Stimulated activated naive B cell treated with anti-CD40 and anti-IgM and Interleukin-4, amounts not matched to agents 10 μg/mL and 1 μg/mL and 100 μg/mL, for 72 hours (primary cell): Measurements from ENCODE around the gene PHLDB2.

ENCODE experiments used
- ATAC-seq, 2 donors: fragments of 150-1000 bp; cut with Tn5 transposase; replicated peaks; 2 replicates each; pipeline ENCODE4 v1.10.0; 2021; ENCODE audit warnings: moderate library complexity in 1 of 2
- DNase-seq: peaks from one replicate; pipeline ENCODE4 v3.0.0; 2021
- H3K27ac Mint-ChIP-seq: one replicate; pipeline ENCODE4 v1.8.0; 2022; ENCODE audit warnings: mild to moderate bottlenecking, mixed read lengths
- H3K27me3 Mint-ChIP-seq, 2 donors: one replicate each; pipeline ENCODE4 v1.8.0; 2022; ENCODE audit warnings: mixed read lengths in 2 of 2
- H3K36me3 Mint-ChIP-seq, 2 donors: one replicate each; pipeline ENCODE4 v1.8.0; 2022; ENCODE audit warnings: mixed read lengths in 2 of 2, mild to moderate bottlenecking in 1 of 2
- H3K4me1 Mint-ChIP-seq, 2 donors: one replicate each; pipeline ENCODE4 v1.8.0; 2022; ENCODE audit warnings: mixed read lengths in 2 of 2, mild to moderate bottlenecking in 1 of 2
- H3K4me3 Mint-ChIP-seq, 2 donors: one replicate each; pipeline ENCODE4 v1.8.0; 2022; ENCODE audit warnings: mild to moderate bottlenecking in 2 of 2, mixed read lengths in 2 of 2, moderate library complexity in 1 of 2
- H3K9me3 Mint-ChIP-seq, 2 donors: one replicate each; pipeline ENCODE4 v1.8.0; 2022; ENCODE audit warnings: mixed read lengths in 2 of 2, mild to moderate bottlenecking in 1 of 2

The PHLDB2 gene

DNA sequence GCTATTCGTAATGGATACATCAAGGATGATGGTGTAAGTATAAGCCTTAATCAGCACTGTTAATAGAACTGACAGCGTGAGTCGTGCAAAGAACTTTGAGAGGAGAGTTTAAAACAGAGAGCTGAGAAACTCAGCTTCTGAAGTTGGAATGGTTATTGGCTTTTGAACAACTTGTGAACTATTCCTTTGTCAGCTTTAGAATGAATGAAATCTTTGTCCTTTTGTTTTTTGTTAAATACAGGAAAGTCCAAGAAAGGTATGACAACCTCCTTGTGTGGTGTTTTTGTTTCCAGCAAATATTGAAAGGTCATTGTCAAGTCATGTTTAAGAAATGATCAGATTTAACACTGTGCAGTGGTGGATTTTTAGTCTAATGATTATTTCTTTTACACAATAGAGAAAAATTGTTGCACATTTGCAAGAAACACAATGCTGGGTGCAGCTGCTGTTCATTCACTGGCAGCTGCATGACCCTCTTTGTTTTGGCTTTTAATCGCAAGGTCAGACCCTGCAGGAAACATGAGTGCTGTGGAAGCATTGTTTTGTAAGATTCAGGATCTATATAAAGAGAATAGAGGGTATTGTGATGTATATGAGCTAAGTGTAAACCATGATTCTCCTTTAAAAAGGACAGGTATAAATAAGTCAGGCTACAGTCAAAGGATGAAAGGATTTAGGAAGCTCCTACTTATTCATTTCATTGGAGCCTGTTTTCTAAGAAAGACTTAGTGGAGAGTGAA, 98.1 kb downstream of the PHLDB2 start:
- Mint-ChIP-seq H3K27me3 (no peaks in the 10 kb centered on the region), H3K4me1 (no peaks in the 10 kb centered on the region), H3K36me3 (no peaks in the 10 kb centered on the region), H3K27ac (no peak overlapping the region), H3K4me3 (no peak overlapping the region), H3K9me3 (no peaks in the 10 kb centered on the region)
- no peak for DNase-seq
- ATAC-seq, result no peak

DNA sequence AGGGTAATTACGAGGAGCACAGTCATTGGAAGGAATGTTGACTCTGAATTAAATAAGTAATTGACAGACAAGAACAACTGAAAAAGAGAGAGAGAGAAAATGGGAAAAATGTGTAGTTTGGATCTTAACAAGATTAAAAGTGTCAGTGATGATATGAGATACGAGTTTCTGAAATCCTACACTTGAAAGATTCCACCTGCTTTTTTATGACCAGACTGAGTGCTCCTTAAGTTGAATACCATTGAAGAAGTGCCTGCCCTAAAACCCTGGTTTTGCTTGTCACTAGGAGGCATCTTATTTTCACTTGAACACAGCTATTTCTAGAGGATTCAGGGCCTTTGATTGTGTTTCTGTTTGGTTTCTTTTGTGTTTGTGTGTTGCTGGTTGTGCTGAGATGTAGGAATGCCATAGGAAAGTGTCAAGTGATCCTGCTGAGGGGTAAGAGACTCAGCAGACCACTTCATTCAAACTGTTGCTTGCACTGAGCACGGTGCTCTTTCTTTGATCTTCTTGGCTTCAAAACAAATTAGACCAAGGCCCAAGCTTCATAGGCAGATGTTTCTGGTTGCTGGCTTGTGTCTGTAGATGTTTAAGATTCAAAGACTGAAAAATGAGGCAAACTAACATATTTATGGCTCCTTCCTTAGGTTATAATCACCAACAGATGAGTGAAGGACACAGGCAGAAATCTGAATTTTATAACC, 102.5 kb downstream of the PHLDB2 start:
- H3K4me3 Mint-ChIP-seq, result no peak overlapping the region
- no peaks in the 10 kb centered on the region for H3K36me3 Mint-ChIP-seq
- H3K9me3 Mint-ChIP-seq, result no peaks in the 10 kb centered on the region
- H3K4me1 Mint-ChIP-seq, result no peaks in the 10 kb centered on the region
- H3K27me3 Mint-ChIP-seq, result no peaks in the 10 kb centered on the region
- no peak overlapping the region for H3K27ac Mint-ChIP-seq
- ATAC-seq (no peak), DNase-seq (no peak)

DNA sequence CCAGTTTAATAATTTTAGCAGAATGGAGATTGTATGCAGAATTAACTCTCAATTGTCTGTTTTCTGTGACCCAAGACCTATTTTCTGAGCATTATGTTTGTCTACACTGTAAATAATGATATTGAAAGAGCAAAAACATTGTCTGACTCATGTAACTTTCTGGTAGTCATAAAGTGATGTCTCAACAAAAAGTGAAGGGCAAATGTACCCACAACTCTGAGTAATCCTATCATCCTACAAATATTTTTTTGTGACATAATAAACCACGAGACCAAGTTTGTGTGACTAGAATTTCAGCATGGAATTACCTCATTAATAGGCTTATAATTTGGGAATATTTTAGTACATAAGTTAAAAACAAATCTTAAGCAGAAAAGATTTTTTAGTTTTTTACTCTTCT, 104.4 kb downstream of the PHLDB2 start:
- no peaks in the 10 kb centered on the region for H3K9me3 Mint-ChIP-seq
- no peaks in the 10 kb centered on the region for H3K27me3 Mint-ChIP-seq
- H3K4me3 Mint-ChIP-seq, result no peak overlapping the region
- peaks cover 2 to 11% of the 10 kb centered on the region in 2 donors for H3K4me1 Mint-ChIP-seq
- ATAC-seq (no peak), DNase-seq (no peak)
- no peak overlapping the region for H3K27ac Mint-ChIP-seq
- no peaks in the 10 kb centered on the region for H3K36me3 Mint-ChIP-seq

GRCh38 chr3:111965484-111965883, 106.4 kb downstream of the PHLDB2 start:
- H3K4me3 Mint-ChIP-seq, result no peak overlapping the region
- ATAC-seq, result no peak
- no peaks in the 10 kb centered on the region for H3K27me3 Mint-ChIP-seq
- no peak for DNase-seq
- H3K36me3 Mint-ChIP-seq, result no peaks in the 10 kb centered on the region
- no peak overlapping the region for H3K27ac Mint-ChIP-seq
- no peaks in the 10 kb centered on the region for H3K9me3 Mint-ChIP-seq
- peaks cover 2 to 11% of the 10 kb centered on the region in 2 donors for H3K4me1 Mint-ChIP-seq

- peaks cover 2 to 11% of the 10 kb centered on the region in 2 donors for H3K4me1 Mint-ChIP-seq
- H3K27ac Mint-ChIP-seq, result peak overlapping the region; percentile 0
- no peaks in the 10 kb centered on the region for H3K9me3 Mint-ChIP-seq
- DNase-seq (no peak), ATAC-seq (peak in 1 of 2 donors; percentile 25)
- H3K4me3 Mint-ChIP-seq, result no peak overlapping the region
- H3K27me3 Mint-ChIP-seq, result no peaks in the 10 kb centered on the region
- no peaks in the 10 kb centered on the region for H3K36me3 Mint-ChIP-seq
Observed at GRCh38 chr3:111967068-111967467, 108.0 kb downstream of the PHLDB2 start.

DNA sequence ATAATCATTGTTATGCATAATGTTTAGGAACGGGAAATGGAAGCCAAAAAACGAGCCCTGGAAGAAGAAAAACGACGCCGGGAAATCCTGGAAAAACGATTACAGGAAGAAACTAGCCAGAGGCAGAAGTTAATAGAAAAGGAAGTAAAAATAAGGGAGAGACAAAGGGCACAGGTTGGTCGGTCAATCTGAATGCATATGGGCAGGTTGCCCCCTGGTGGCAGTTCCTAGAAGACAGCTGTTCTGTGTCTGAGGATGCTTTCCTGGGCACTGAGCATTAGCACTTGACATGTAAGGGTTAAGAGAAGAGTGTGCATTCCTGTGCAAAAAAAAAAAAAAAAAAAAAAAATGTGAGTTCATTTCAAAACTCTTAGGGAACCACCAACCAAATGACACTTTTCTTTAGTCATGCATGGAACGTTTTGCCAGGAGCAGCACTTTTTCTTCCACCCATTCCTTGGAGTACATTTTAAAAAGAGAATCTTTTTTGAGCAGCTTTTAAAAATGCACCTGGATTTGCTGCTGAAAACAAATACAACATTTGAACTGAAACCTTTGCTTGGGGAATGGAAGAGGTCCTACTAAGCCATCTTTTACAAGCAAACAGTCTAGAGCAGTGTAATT, 108.7 kb downstream of the PHLDB2 start:
- DNase-seq (peak; percentile 66), ATAC-seq (peak; percentile 97)
- Mint-ChIP-seq H3K9me3 (no peaks in the 10 kb centered on the region), H3K4me1 (peaks cover 2 to 11% of the 10 kb centered on the region in 2 donors), H3K36me3 (no peaks in the 10 kb centered on the region), H3K27ac (no peak overlapping the region), H3K27me3 (no peaks in the 10 kb centered on the region), H3K4me3 (peak overlapping the region; percentile 72 to 81)

DNA sequence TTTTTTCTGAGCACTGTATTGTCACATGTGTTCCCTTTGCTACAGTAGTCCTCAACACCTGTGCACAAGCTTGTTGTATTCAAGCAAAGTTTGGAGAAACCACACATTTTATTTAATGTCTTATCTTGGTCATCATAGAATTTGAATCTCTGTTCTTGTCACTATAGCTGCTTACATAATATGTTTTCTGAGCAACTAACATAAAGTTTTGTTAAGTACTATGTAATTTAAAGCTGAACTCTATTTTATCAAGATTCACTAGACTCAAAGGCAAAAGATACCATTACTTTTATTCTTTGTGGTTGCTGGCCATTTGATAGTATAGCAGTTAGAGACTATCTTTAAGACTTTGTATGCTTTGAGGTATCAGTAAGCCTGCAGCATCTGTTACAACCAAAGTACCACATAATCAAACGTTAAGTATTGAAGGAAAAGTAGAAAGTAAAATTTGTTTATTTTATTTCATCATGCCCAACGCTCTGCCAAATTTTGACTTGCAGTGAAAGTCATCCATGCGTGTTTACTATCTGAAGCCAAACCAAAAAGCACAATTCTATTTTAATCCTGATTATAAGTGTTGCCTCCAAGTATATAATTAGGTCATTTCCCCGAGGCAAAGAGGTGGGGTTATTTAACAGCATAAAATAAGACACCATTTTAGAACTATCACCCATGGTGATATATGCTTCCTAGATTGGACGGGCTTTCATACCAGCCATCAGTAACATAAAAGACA, 109.4 kb downstream of the PHLDB2 start:
- peaks cover 2 to 11% of the 10 kb centered on the region in 2 donors for H3K4me1 Mint-ChIP-seq
- DNase-seq (no peak), ATAC-seq (no peak)
- no peak overlapping the region for H3K27ac Mint-ChIP-seq
- H3K36me3 Mint-ChIP-seq, result no peaks in the 10 kb centered on the region
- H3K9me3 Mint-ChIP-seq, result no peaks in the 10 kb centered on the region
- H3K27me3 Mint-ChIP-seq, result no peaks in the 10 kb centered on the region
- H3K4me3 Mint-ChIP-seq, result no peak overlapping the region

DNA sequence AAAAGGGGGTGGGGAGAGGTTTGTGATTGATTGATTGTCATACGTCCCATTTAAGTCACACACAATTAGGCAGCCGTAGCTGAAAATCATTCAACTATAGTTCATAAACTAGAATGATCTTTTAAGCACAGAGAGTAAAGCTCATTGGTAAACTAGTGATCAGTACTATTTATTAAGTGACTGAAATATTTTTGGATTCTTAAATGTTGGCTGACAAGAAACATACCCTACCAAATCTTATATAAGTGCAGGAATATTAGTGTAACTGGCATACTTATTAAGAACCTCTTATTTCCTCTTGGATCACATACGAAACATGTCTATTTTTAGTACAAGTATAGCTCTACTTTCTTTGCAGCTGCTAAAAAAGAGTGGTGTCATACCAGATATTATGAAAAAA, 111.3 kb downstream of the PHLDB2 start:
- no peaks in the 10 kb centered on the region for H3K27me3 Mint-ChIP-seq
- H3K4me3 Mint-ChIP-seq, result no peak overlapping the region
- DNase-seq, result no peak
- H3K36me3 Mint-ChIP-seq, result no peaks in the 10 kb centered on the region
- no peak overlapping the region for H3K27ac Mint-ChIP-seq
- no peak for ATAC-seq
- no peaks in the 10 kb centered on the region for H3K9me3 Mint-ChIP-seq
- H3K4me1 Mint-ChIP-seq, result peaks cover 2 to 11% of the 10 kb centered on the region in 2 donors

DNA sequence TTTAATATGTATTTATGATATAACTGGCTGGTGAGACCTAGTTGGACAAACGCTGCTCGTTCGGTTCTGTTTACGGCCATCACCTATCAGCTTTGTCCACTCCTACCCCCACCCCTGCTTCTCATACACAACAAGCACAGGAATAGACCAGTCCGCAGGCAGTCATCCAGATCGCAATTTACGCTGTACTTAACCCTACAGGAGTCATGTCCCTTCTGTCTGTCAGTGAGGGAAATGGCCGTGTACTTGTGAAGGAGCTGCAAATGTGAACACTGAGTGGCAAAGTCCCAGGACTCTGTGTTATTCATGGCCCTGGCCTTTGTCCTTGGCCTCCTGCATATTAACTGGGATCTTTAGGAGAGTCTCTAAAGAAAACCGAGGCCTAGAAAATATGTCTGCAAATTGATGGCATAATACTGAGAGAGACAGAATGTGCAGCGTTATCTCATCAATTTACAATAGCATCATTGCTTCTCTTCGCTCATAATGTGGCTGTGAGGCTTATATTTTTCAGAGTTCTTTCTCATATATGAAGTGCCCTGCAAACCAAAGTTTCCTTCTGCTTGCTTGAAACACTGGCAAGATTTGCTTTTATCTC, 112.6 kb downstream of the PHLDB2 start:
- Mint-ChIP-seq H3K4me1 (peaks cover 2 to 11% of the 10 kb centered on the region in 2 donors), H3K27me3 (no peaks in the 10 kb centered on the region), H3K36me3 (no peaks in the 10 kb centered on the region), H3K27ac (no peak overlapping the region), H3K9me3 (no peaks in the 10 kb centered on the region), H3K4me3 (no peak overlapping the region)
- no peak for ATAC-seq
- DNase-seq, result no peak

- no peak overlapping the region for H3K4me3 Mint-ChIP-seq
- H3K27ac Mint-ChIP-seq, result no peak overlapping the region
- no peaks in the 10 kb centered on the region for H3K4me1 Mint-ChIP-seq
- no peaks in the 10 kb centered on the region for H3K9me3 Mint-ChIP-seq
- ATAC-seq, result no peak
- no peaks in the 10 kb centered on the region for H3K36me3 Mint-ChIP-seq
- no peaks in the 10 kb centered on the region for H3K27me3 Mint-ChIP-seq
- DNase-seq, result no peak
Observed at GRCh38 chr3:111972891-111973290, 113.8 kb downstream of the PHLDB2 start.

- no peak for ATAC-seq
- Mint-ChIP-seq H3K27me3 (no peaks in the 10 kb centered on the region), H3K36me3 (no peaks in the 10 kb centered on the region), H3K27ac (no peak overlapping the region), H3K4me1 (peaks cover 2 to 8% of the 10 kb centered on the region in 2 donors), H3K4me3 (no peak overlapping the region), H3K9me3 (no peaks in the 10 kb centered on the region)
- DNase-seq, result no peak
Observed at GRCh38 chr3:111975131-111975530, 116.1 kb downstream of the PHLDB2 start.

GRCh38 chr3:111976254-111976653, 117.2 kb downstream of the PHLDB2 start:
- no peak for ATAC-seq
- no peak overlapping the region for H3K4me3 Mint-ChIP-seq
- no peaks in the 10 kb centered on the region for H3K27me3 Mint-ChIP-seq
- H3K9me3 Mint-ChIP-seq, result no peaks in the 10 kb centered on the region
- H3K36me3 Mint-ChIP-seq, result no peaks in the 10 kb centered on the region
- peaks cover 6 to 16% of the 10 kb centered on the region in 2 donors for H3K4me1 Mint-ChIP-seq
- no peak for DNase-seq
- H3K27ac Mint-ChIP-seq, result no peak overlapping the region

GRCh38 chr3:111978583-111979433, 119.7 kb downstream of the PHLDB2 start, which contains the start of gene ABHD10:
TSS of gene ABHD10 (plus strand) at chr3:111979026. CDS start at chr3:111979062, 36 bp downstream.
- H3K4me1 Mint-ChIP-seq, result peaks cover 7 to 18% of the 10 kb centered on the region in 2 donors
- no peaks in the 10 kb centered on the region for H3K9me3 Mint-ChIP-seq
- no peaks in the 10 kb centered on the region for H3K27me3 Mint-ChIP-seq
- peak within 1 kb of the TSS; percentile 97 for H3K27ac Mint-ChIP-seq
- peaks cover 0 to 2% of the 10 kb centered on the region in 2 donors for H3K36me3 Mint-ChIP-seq
- H3K4me3 Mint-ChIP-seq, result peak within 1 kb of the TSS; percentile 88 to 92
- peak; percentile 93 for ATAC-seq
- DNase-seq, result peak; percentile 91
